Measurements from ENCODE around the gene POLA2. TPM values are rescaled to one million over a fixed set of nuclear protein-coding genes. Genes with fewer than 3 reads are reported as not detected.

Gene POLA2
- total RNA-seq, 1 donor from 2014 or later, result 78.9 TPM

- H3K9me3 Mint-ChIP-seq, result no peaks in the 10 kb centered on the region
- no peak for DNase-seq (ENCODE audit: low spot score)
- H3K36me3 Mint-ChIP-seq (ENCODE audit: low read depth), result peaks cover 37% of the 10 kb centered on the region
- peaks cover 19% of the 10 kb centered on the region for H3K4me1 Mint-ChIP-seq (ENCODE audit: low read depth)
- intact Hi-C loops (cut with micrococcal nuclease), result no loop called here
- no peaks in the 10 kb centered on the region for H3K27me3 Mint-ChIP-seq (ENCODE audit: insufficient read depth)
- H3K4me3 Mint-ChIP-seq, result no peak overlapping the region
- H3K27ac Mint-ChIP-seq, result no peak overlapping the region
These were observed 16.0 kb downstream of the POLA2 start for GRCh38 chr11:65277631-65278277.

DNA sequence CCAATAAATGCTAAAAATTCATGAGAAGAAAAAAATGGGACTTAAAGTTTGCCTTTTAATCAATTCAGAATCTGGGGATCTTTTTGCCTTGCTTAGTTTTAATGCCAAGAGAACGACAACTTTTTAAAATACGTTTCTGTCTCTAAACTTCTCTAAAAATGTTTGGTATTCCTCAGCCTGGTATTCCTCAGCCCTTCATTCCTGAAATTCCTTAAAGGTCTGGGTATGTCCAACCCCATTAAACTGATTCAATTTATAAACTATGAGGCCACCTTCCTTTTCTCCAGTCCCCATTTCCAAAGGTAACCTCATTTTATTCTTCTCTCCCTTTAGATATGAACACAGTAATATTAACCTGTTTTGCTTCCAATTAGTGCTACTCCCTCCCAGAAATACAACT, 16.6 kb downstream of the POLA2 start:
- Mint-ChIP-seq H3K9me3 (no peaks in the 10 kb centered on the region), H3K27ac (no peak overlapping the region)

GRCh38 chr11:65279279-65279678, 17.5 kb downstream of the POLA2 start:
- no peak for DNase-seq (ENCODE audit: low spot score)
- Mint-ChIP-seq H3K4me3 (peak overlapping the region; percentile 43), H3K27me3 (ENCODE audit: insufficient read depth) (no peaks in the 10 kb centered on the region), H3K9me3 (no peaks in the 10 kb centered on the region), H3K36me3 (ENCODE audit: low read depth) (peaks cover 38% of the 10 kb centered on the region), H3K27ac (peak overlapping the region; percentile 83), H3K4me1 (ENCODE audit: low read depth) (peaks cover 19% of the 10 kb centered on the region)
- intact Hi-C loops (cut with micrococcal nuclease), result loop anchor here (1.0 kb wide), 1 partner anchor 36 kb away; no protein-coding TSS in a partner anchor

More for the DNA sequence above, 16.6 kb downstream of the POLA2 start:
- no peak for DNase-seq (ENCODE audit: low spot score)
- Mint-ChIP-seq H3K27me3 (ENCODE audit: insufficient read depth) (no peaks in the 10 kb centered on the region), H3K4me3 (no peak overlapping the region), H3K36me3 (ENCODE audit: low read depth) (peaks cover 37% of the 10 kb centered on the region), H3K4me1 (ENCODE audit: low read depth) (peaks cover 19% of the 10 kb centered on the region)
- intact Hi-C loops (cut with micrococcal nuclease), result no loop called here

DNA sequence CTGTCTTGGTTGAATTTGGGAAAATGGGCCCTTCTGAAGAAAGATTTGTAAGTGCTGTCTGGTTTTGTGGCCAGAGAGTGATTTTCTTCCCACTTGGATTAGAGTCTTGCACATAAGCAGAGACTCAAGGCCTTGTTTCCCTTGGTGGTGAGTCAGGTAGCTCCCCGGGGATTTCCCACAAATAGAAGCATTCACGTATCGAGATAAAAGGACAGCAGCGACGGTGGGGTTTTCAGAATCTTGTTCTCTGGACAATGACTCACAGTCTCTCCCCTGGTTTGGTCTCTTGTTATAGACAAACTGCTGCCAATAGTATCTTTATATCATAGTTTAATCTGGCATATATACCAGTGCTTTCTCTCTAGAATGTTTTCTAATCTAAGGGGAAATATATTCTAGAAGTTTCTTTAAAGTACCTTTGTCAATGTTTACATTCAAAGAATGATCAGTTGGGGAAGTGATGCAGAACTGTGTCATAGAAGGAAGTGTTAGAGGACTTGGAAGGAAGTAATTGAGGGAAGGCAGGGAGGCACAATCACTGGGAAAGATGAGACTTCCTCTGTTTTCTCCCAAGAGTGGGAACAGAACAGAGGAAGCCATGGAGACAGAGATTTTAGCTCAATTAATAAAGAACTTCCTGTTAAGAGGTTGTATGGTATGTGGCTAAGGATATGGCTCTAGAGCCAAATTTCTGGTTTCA, 18.1 kb downstream of the POLA2 start:
- Mint-ChIP-seq H3K9me3 (no peaks in the 10 kb centered on the region), H3K4me3 (peak overlapping the region; percentile 43), H3K27me3 (ENCODE audit: insufficient read depth) (no peaks in the 10 kb centered on the region), H3K27ac (peak overlapping the region; percentile 83), H3K4me1 (ENCODE audit: low read depth) (peaks cover 19% of the 10 kb centered on the region), H3K36me3 (ENCODE audit: low read depth) (peaks cover 38% of the 10 kb centered on the region)
- DNase-seq (ENCODE audit: low spot score), result peak; percentile 5
- intact Hi-C loops (cut with micrococcal nuclease), result loop anchor here (1.0 kb wide), 1 partner anchor 35 kb away; no protein-coding TSS in a partner anchor

DNA sequence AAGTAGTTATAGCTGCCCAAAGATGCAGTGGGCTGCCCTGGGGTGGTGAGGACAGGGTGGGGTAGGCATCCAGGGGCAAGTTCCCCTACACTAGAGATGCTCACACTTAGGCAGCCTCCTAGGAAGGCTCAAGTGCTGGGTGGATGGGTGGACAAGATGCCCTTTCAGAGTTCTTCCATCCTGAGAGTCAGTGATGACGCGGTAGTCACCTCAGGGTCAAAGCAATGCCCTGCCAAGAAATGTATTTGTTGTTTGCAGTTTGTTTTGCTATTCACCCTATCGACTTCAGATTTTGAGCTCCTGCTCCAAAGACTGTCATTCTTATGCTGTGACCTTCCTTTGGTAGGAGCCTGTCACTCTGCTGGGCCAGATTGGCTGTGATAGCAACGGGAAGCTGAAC, 18.9 kb downstream of the POLA2 start:
- no peak overlapping the region for H3K27ac Mint-ChIP-seq
- H3K27me3 Mint-ChIP-seq (ENCODE audit: insufficient read depth), result no peaks in the 10 kb centered on the region
- intact Hi-C loops (cut with micrococcal nuclease), result no loop called here
- peaks cover 42% of the 10 kb centered on the region for H3K36me3 Mint-ChIP-seq (ENCODE audit: low read depth)
- H3K4me1 Mint-ChIP-seq (ENCODE audit: low read depth), result peaks cover 19% of the 10 kb centered on the region
- H3K4me3 Mint-ChIP-seq, result no peak overlapping the region
- H3K9me3 Mint-ChIP-seq, result no peaks in the 10 kb centered on the region
- no peak for DNase-seq (ENCODE audit: low spot score)

- no peaks in the 10 kb centered on the region for H3K4me1 Mint-ChIP-seq (ENCODE audit: low read depth)
- peaks cover 42% of the 10 kb centered on the region for H3K36me3 Mint-ChIP-seq (ENCODE audit: low read depth)
- H3K27ac Mint-ChIP-seq, result no peak overlapping the region
- intact Hi-C loops (cut with micrococcal nuclease), result no loop called here
- DNase-seq (ENCODE audit: low spot score), result no peak
- H3K4me3 Mint-ChIP-seq, result no peak overlapping the region
- no peaks in the 10 kb centered on the region for H3K27me3 Mint-ChIP-seq (ENCODE audit: insufficient read depth)
- H3K9me3 Mint-ChIP-seq, result no peaks in the 10 kb centered on the region
These were observed 24.9 kb downstream of the POLA2 start for GRCh38 chr11:65286686-65287085.

DNA sequence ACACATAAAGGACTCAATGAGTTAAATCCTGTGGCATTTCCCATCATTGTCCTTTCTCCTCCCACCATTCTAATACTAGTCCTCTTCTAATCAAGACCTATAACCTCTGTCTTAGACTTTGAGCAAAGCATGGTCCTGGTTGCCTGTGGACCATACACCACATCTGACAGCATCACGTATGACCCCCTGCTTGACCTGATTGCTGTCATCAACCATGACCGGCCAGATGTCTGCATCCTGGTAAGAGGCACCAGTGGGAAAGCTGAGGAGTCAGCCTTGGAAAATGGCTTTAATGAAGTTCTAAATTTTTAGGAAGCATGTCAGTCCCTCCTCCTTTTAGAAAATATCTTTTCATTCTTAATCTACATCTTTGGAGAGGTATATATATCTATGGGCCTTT, 25.8 kb downstream of the POLA2 start:
- peak overlapping the region; percentile 6 for H3K27ac Mint-ChIP-seq
- no peak for DNase-seq (ENCODE audit: low spot score)

DNA sequence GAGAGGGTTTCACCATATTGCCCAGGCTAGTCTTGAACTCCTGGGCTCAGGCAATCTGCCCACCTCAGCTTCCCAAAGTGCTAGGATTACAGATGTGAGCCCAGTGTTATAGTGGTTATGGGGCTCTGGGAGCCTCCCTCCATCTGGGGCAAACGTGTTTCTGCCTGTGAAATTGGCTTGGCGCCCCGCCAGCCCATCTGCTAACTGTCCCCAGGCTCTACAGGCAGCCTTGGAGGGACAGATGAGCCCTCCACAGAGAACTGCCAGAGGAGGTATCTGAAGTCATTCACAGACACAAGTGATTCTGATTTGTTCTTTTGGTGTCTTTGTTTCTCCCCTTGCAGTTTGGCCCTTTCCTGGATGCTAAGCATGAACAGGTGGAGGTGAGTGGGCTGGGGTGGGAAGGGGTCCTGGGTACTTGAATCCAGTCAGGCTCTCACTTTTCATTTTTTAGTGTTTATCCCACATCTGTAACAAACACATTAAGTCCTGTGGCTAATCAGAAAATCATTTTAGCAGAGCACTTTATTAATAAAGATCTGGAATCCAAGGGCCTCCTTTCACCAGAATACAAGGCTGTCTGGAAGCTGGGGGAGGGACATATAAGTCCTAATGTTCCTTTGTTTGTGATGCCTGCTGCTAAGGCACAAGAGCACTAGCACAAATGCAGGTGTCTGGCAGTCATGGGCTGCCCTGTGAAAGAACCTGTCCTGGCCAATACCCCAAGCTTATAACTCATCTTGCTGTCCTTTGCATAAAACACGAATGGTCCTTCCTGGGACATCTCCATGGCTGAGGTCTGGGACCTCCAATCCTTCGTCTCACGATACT, 27.2 kb downstream of the POLA2 start:
- Mint-ChIP-seq H3K9me3 (no peaks in the 10 kb centered on the region), H3K27ac (no peak overlapping the region), H3K4me3 (no peak overlapping the region), H3K27me3 (ENCODE audit: insufficient read depth) (no peaks in the 10 kb centered on the region), H3K36me3 (ENCODE audit: low read depth) (peaks cover 49% of the 10 kb centered on the region), H3K4me1 (ENCODE audit: low read depth) (no peaks in the 10 kb centered on the region)
- DNase-seq (ENCODE audit: low spot score), result no peak
- intact Hi-C loops (cut with micrococcal nuclease), result no loop called here

More for the DNA sequence above, 25.8 kb downstream of the POLA2 start:
- Mint-ChIP-seq H3K9me3 (no peaks in the 10 kb centered on the region), H3K27me3 (ENCODE audit: insufficient read depth) (no peaks in the 10 kb centered on the region), H3K36me3 (ENCODE audit: low read depth) (peaks cover 41% of the 10 kb centered on the region), H3K4me3 (no peak overlapping the region), H3K4me1 (ENCODE audit: low read depth) (no peaks in the 10 kb centered on the region)
- intact Hi-C loops (cut with micrococcal nuclease), result no loop called here

- Mint-ChIP-seq H3K4me3 (no peak overlapping the region), H3K27ac (peak overlapping the region; percentile 12), H3K36me3 (ENCODE audit: low read depth) (peaks cover 55% of the 10 kb centered on the region), H3K4me1 (ENCODE audit: low read depth) (no peaks in the 10 kb centered on the region), H3K27me3 (ENCODE audit: insufficient read depth) (no peaks in the 10 kb centered on the region), H3K9me3 (no peaks in the 10 kb centered on the region)
- DNase-seq (ENCODE audit: low spot score), result no peak
- intact Hi-C loops (cut with micrococcal nuclease), result no loop called here
These were observed 28.8 kb downstream of the POLA2 start for GRCh38 chr11:65290448-65291165.

- intact Hi-C loops (cut with micrococcal nuclease), result no loop called here
- H3K36me3 Mint-ChIP-seq (ENCODE audit: low read depth), result peaks cover 61% of the 10 kb centered on the region
- H3K4me3 Mint-ChIP-seq, result no peak overlapping the region
- H3K9me3 Mint-ChIP-seq, result no peaks in the 10 kb centered on the region
- H3K27ac Mint-ChIP-seq, result peak overlapping the region; percentile 1
- H3K4me1 Mint-ChIP-seq (ENCODE audit: low read depth), result no peaks in the 10 kb centered on the region
- no peak for DNase-seq (ENCODE audit: low spot score)
- no peaks in the 10 kb centered on the region for H3K27me3 Mint-ChIP-seq (ENCODE audit: insufficient read depth)
These were observed 29.9 kb downstream of the POLA2 start for GRCh38 chr11:65291613-65292012.

DNA sequence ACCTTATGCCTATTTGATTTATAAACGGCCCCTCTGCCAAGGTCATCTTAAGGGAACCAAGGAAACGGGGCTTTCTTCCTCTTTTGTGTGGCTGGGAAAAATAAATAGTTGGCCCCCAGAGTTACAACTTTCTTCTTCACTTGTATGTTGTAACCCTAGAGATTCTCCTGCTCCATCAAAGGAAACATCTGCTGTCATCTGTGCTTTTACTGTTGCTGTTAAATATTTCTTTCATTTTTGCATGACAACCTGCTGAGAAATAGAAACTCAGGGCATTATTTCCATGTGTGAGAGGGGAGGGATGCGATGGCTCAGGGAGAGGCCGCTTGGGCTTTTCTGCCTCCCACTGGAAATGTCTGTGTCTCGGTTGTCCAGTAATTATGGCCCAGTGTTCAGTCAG, 31.1 kb downstream of the POLA2 start:
- Mint-ChIP-seq H3K27me3 (ENCODE audit: insufficient read depth) (no peaks in the 10 kb centered on the region), H3K36me3 (ENCODE audit: low read depth) (peaks cover 52% of the 10 kb centered on the region), H3K4me1 (ENCODE audit: low read depth) (no peaks in the 10 kb centered on the region), H3K27ac (no peak overlapping the region), H3K9me3 (no peaks in the 10 kb centered on the region), H3K4me3 (no peak overlapping the region)
- intact Hi-C loops (cut with micrococcal nuclease), result no loop called here
- DNase-seq (ENCODE audit: low spot score), result no peak

DNA sequence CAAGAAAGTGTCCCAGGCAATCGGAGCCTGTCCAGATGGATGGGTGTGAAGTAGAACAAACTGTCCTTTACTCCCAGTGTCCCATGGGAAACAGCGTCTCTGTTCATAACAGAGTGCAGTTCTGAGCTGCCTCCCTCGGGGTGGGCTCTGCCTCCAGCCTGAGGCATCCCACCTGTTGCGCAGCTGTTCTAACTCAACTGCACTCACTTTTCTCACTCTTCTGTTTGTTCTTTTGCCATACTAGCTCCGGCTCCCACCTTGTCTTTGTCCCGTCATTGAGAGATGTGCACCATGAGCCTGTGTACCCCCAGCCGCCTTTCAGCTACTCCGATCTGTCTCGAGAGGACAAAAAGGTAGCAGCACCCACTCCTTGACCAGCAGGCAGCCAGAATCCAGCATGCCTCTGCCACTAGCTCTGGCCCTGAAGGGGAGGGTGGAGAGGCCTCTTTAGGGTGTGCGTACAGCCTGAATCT, 32.2 kb downstream of the POLA2 start:
- intact Hi-C loops (cut with micrococcal nuclease), result no loop called here
- H3K4me3 Mint-ChIP-seq, result no peak overlapping the region
- peaks cover 52% of the 10 kb centered on the region for H3K36me3 Mint-ChIP-seq (ENCODE audit: low read depth)
- no peaks in the 10 kb centered on the region for H3K9me3 Mint-ChIP-seq
- no peak overlapping the region for H3K27ac Mint-ChIP-seq
- no peak for DNase-seq (ENCODE audit: low spot score)
- no peaks in the 10 kb centered on the region for H3K4me1 Mint-ChIP-seq (ENCODE audit: low read depth)
- H3K27me3 Mint-ChIP-seq (ENCODE audit: insufficient read depth), result no peaks in the 10 kb centered on the region
